GM12873 (cell line): ENCODE results near the gene RPTOR.

Experiments
- CTCF ChIP-seq: IDR thresholded peaks from 2 replicates; pipeline ENCODE4 v1.5.1; 2012; ENCODE audit warnings: low read depth, mild to moderate bottlenecking, moderate library complexity, low read length, control low read depth; ENCODE audit not compliant: insufficient read depth; ENCODE audit errors: missing control alignments

The RPTOR gene

GRCh38 chr17:80925688-80926335 lies 381.2 kb downstream of the RPTOR start:
- no peak for TF ChIP-seq CTCF

GRCh38 chr17:80926591-80927250 lies 382.1 kb downstream of the RPTOR start:
- TF ChIP-seq CTCF, result no peak

GRCh38 chr17:80927791-80928216 lies 383.2 kb downstream of the RPTOR start:
- no peak for TF ChIP-seq CTCF

- no peak for TF ChIP-seq CTCF
Observed at GRCh38 chr17:80929449-80929848, 384.8 kb downstream of the RPTOR start.

- TF ChIP-seq CTCF, result no peak
Observed at GRCh38 chr17:80930335-80931279, 386.0 kb downstream of the RPTOR start.

GRCh38 chr17:80931421-80932265 lies 387.0 kb downstream of the RPTOR start:
- TF ChIP-seq CTCF, result no peak
